Psoas muscle (tissue), 8 donors: ENCODE measurements around the gene PSPN. TPM values are rescaled to one million over a fixed set of nuclear protein-coding genes. Genes with fewer than 3 reads are reported as not detected.

Experiments
- ATAC-seq, 4 donors: fragments of 200-7000 bp; cut with Tn5 transposase; one replicate each; pipeline ENCODE4 v1.9.1; 2020; ENCODE audit warnings: moderate library complexity in 3 of 4, mild to moderate bottlenecking in 2 of 4
- DNase-seq, 2 donors: peaks; one replicate each; pipeline ENCODE4 v3.0.0-alpha.2; 2020
- H3K27ac ChIP-seq: fragments of 200-600 bp; one replicate; pipeline ENCODE4 v1.8.0; 2022
- H3K27me3 ChIP-seq, 3 donors: fragments of 200-600 bp in 1 of 3; one replicate each; pipeline versions ENCODE4 v1.6.1 to v1.8.0; 2013 to 2022; ENCODE audit warnings: low read length in 2 of 3, mild to moderate bottlenecking in 2 of 3, moderate library complexity in 1 of 3; ENCODE audit not compliant: insufficient read depth in 3 of 3
- H3K36me3 ChIP-seq, 2 donors: fragments of 200-600 bp in 1 of 2; one replicate each; pipeline versions ENCODE4 v1.6.1 to v1.8.0; 2013 to 2022; ENCODE audit warnings: low read depth in 1 of 2, mild to moderate bottlenecking in 1 of 2, moderate library complexity in 1 of 2; ENCODE audit not compliant: insufficient read depth in 1 of 2
- H3K4me1 ChIP-seq: fragments of 200-600 bp; one replicate; pipeline ENCODE4 v1.8.0; 2022
- H3K4me3 ChIP-seq: fragments of 200-600 bp; one replicate; pipeline ENCODE4 v1.8.0; 2022; ENCODE audit warnings: mild to moderate bottlenecking
- H3K9me3 ChIP-seq: fragments of 200-600 bp; one replicate; pipeline ENCODE4 v1.8.0; 2022
- WGBS, 3 donors: extraction: QIAGEN DNeasy Blood & Tissue Kit; methylation state at CpG; one replicate each; pipeline versions ENCODE4 v1.1.6 to v1.1.7; 2013; 5-methylcytosine and 5-hydroxymethylcytosine counted together
- intact Hi-C, 2 donors: fragments of 100-400 bp; cut with DNase I; formaldehyde crosslinking; loops; one replicate each; pipeline versions ENCODE4 v1.11.0 to v1.14.2; 2022
- polyA plus RNA-seq, 3 donors: library from polyadenylated mRNA; stranded (reverse); fragments of 200-250 nt; gene quantifications; one replicate each; pipeline ENCODE4 v1.2.3, GENCODE V29; 2013
- total RNA-seq, 4 donors: library from RNA; stranded (reverse); fragmentation: NEBNext Ultra II Directional in 2 of 4; extraction: Animal tissue kit (Norgen Biotek cat#: 25700) in 2 of 4; gene quantifications; one replicate each; pipeline versions ENCODE4 v1.2.1 to v1.2.4, GENCODE V29; 2021 to 2023
- TF ChIP-seq, protein P1 (sequence below): fragments of 200-600 bp; IDR thresholded peaks from one replicate; pipeline ENCODE4 v1.8.0; 2022; ENCODE audit warnings: antibody characterized with exemption
- donor health status: healthy with polysubstance abuse.
- donor health status: DM: no; HTN: no; CAD: no; lungs with moderate emphysema.
- donor health status: Bipolar disorder and iron deficiency.
- donor health status: healthy.
- donor health status: DM: yes; HTN: yes; CAD: no.
- donor health status: DM: no; HTN: no; CAD: no.
- donor health status: DM: no; HTN: no; CAD: no.
- donor health status: DM: yes; HTN: yes; CAD: no.

Gene PSPN
- total and polyA plus RNA-seq, 7 donors, result 0.34 to 1.3 (median 0.69) TPM

DNA sequence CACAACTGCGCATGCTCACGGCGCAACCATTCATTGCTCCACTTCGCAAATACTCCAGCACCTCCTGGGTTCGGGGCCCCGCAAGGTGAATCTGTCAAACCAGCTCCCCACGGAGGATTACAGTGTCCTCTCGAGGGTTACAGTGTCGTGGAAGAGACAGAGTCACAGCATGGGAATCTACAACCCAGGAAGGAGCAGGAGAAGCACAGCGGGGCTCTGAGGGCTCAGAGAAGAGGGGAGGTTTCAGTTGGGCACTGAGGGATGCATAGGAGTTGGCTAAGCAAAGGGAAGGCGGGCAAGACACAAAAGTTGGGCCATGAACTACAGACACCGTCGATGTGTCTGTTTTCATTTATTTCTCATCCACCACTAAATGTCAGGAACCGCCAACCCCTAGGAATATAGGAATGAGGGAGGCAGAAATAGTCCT is 18.3 kb upstream of the PSPN start:
- Histone ChIP-seq H3K27me3 (no peaks in the 10 kb centered on the region), H3K9me3 (no peaks in the 10 kb centered on the region), H3K4me1 (peaks cover 8% of the 10 kb centered on the region), H3K36me3 (peaks cover 0 to 27% of the 10 kb centered on the region in 2 donors), H3K27ac (peak overlapping the region; percentile 86), H3K4me3 (peak overlapping the region; percentile 78)
- intact Hi-C loops, result loop anchor here in 1 of 2 donors (1.0 kb wide), 1 partner anchor 21 kb away; no protein-coding TSS in a partner anchor
- ATAC-seq (no peak), DNase-seq (no peak)
- TF ChIP-seq, protein P1, sequence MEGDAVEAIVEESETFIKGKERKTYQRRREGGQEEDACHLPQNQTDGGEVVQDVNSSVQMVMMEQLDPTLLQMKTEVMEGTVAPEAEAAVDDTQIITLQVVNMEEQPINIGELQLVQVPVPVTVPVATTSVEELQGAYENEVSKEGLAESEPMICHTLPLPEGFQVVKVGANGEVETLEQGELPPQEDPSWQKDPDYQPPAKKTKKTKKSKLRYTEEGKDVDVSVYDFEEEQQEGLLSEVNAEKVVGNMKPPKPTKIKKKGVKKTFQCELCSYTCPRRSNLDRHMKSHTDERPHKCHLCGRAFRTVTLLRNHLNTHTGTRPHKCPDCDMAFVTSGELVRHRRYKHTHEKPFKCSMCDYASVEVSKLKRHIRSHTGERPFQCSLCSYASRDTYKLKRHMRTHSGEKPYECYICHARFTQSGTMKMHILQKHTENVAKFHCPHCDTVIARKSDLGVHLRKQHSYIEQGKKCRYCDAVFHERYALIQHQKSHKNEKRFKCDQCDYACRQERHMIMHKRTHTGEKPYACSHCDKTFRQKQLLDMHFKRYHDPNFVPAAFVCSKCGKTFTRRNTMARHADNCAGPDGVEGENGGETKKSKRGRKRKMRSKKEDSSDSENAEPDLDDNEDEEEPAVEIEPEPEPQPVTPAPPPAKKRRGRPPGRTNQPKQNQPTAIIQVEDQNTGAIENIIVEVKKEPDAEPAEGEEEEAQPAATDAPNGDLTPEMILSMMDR, result no peak
- 28 to 31% (median 28%) methylated on average over 14 of the region's 14 CpGs for WGBS, 3 donors

DNA sequence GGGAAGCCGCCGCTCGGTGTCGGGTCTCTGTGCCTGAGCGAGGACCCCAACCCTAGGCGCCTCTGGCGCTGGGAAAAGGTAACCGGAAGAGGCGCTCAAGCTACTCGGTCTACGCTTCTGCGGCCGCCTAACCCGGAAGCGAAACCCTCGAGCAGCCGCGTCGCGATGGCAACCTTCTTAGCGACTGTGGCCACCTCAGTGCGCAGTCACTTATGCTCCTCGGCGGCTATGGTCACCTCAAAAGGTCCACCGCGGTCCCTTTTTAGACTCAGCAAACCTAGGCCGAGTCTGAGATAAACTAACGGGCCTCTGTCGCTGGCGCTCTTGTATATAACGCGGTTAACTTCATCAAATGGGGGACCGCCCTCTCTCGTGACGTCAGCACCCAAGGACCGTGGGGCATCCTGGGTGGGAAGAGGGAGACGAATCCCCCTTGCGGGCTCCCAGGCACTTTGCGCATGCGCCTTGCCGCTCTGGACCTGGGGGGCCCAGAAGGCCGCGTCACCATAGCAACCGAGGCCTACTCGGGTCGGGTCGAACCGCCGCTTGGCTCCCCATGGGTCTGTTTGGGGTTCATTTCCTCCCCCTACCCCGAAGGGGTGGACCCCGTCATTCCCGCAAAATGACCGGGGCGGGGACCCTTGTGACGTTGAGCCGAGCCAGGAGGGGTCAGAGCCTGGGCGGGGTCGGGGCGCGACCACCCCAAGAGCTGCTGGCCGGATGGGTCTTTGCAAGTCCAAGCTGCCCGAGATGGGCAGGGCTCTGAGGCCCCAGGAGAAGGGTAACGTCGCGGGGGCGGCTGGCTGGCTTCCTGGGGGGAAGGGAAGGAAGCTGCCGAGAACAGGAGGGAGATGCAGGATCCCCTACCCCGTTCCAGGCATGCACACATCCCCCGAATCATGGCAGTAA is 17.6 kb upstream of the PSPN start, which contains the start of gene GTF2F1:
Gene GTF2F1 (minus strand): TSS at position 91 of the 909 bp plus-strand sequence. CDS start 169 bp downstream, outside the sequence.
- 0% methylated on average over 69 of the region's 69 CpGs for WGBS, 3 donors
- H3K4me3 ChIP-seq, result peak within 1 kb of the TSS; percentile 78
- H3K4me1 ChIP-seq, result peaks cover 8% of the 10 kb centered on the region
- H3K9me3 ChIP-seq, result no peaks in the 10 kb centered on the region
- H3K36me3 ChIP-seq, result peaks cover 0 to 33% of the 10 kb centered on the region in 2 donors
- DNase-seq, result peak; percentile 95 to 98
- H3K27me3 ChIP-seq, result no peaks in the 10 kb centered on the region
- peak within 1 kb of the TSS; percentile 86 for H3K27ac ChIP-seq
- TF ChIP-seq, protein P1, result no peak
- ATAC-seq, result peak; percentile 92 to 96 (median 94)
- intact Hi-C loops, result loop anchor here in 1 of 2 donors (1.0 kb wide), 1 partner anchor 20 kb away; no protein-coding TSS in a partner anchor

DNA sequence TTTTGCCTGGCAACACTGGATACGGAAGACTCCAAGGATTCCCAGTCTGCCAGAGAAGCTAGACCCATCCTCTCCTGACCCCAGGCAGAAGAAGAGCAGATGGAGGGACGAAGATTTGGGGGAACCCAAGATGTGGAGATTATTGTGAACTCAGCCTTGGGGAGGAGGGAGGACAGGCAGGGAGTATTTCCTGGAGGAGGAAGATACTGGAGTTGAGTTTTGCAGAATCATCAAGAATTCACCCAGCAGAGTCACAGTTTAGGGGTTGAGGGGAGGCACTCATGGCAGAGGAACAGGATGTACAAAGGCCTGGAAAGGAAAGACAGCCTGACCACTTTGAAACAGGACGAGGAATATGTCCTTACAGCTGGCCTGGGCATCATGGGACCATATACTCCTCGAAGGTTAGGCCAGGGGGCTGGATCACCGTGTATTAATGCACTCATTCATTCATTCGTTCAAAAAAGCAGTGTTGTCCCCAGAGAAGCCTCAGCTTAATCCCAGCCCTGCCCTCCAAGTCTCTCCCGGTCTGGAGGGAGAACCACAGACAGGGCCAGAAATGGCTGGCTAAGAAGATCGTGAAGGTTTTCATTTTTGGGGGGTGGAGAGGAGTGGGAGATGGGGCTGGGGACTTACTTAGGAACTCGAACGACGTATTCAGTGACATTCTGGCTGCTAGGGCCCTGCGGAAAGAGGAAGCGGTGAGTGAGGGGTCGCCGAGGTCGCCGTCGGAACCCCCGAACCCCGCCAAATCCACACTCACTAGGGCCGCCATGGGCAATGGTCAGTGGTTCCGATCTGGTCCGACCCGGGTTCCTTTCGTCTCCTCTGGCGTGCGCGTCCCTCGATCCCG is 16.7 kb upstream of the PSPN start:
- TF ChIP-seq, protein P1, result no peak
- Histone ChIP-seq H3K27me3 (no peaks in the 10 kb centered on the region), H3K27ac (peak overlapping the region; percentile 86), H3K9me3 (no peaks in the 10 kb centered on the region), H3K36me3 (peaks cover 1 to 42% of the 10 kb centered on the region in 2 donors), H3K4me3 (peak overlapping the region; percentile 78), H3K4me1 (peaks cover 8% of the 10 kb centered on the region)
- ATAC-seq, result no peak
- 6 to 8% (median 7%) methylated on average over 27 to 30 of the region's 30 CpGs for WGBS, 3 donors
- DNase-seq, result no peak
- intact Hi-C loops, result loop anchor here in 1 of 2 donors (1.0 kb wide), 1 partner anchor 19 kb away; no protein-coding TSS in a partner anchor

DNA sequence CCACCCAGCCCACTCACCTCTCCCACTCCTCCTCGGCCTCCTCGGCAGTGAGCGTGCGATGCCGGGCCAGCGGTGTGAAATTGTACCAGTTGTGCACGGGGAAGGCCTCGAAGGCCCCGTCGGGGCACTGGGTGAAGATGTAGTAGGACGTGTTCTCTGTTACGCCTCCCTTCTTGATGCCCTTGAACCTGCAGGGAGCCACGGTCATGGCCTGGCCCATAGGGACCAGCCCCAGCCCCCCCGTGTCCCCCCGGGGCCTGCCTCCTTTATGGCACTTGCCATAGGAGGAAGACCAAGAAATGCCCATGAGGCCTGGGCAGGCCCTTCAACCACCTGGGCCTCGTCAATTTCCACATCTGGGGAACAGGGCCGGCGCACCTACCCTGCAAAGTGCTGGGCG is 11.6 kb upstream of the PSPN start:
- Histone ChIP-seq H3K4me1 (peaks cover 6% of the 10 kb centered on the region), H3K27ac (no peak overlapping the region), H3K9me3 (no peaks in the 10 kb centered on the region), H3K4me3 (no peak overlapping the region), H3K36me3 (peaks cover 4 to 91% of the 10 kb centered on the region in 2 donors), H3K27me3 (no peaks in the 10 kb centered on the region)
- ATAC-seq (peak in 1 of 4 donors; percentile 6), DNase-seq (no peak)
- 94 to 95% (median 94%) methylated on average over 19 of the region's 19 CpGs for WGBS, 3 donors
- TF ChIP-seq, protein P1, result no peak
- intact Hi-C loops, result no loop called here
